Lower leg skin (tissue), 3 donors: ENCODE measurements around the gene RMND1.

Experiments
- CTCF ChIP-seq, 3 donors: fragments of 450-650 bp; IDR thresholded peaks; one replicate each; pipeline ENCODE4 v1.5.1; 2016; ENCODE audit warnings: antibody characterized with exemption in 3 of 3, mild to moderate bottlenecking in 3 of 3, moderate library complexity in 2 of 3
- POLR2A ChIP-seq, 2 donors: fragments of 450-650 bp; IDR thresholded peaks; one replicate each; pipeline ENCODE4 v1.6.1; 2016 to 2017; ENCODE audit warnings: antibody characterized with exemption in 2 of 2, mild to moderate bottlenecking in 1 of 2, moderate library complexity in 1 of 2

- TF ChIP-seq POLR2A (IDR thresholded peaks at IDR 0.05) = no peak
- no peak for TF ChIP-seq CTCF (IDR thresholded peaks at IDR 0.05)
These were observed 70.2 kb downstream of the RMND1 start for GRCh38 chr6:151381722-151382121.
